ENCODE data around the gene CYP2W1.
A peak's percentile ranks its signal among the peaks of the same experiment; 100 is the strongest.

GRCh38 chr7:954330-955238, 28.4 kb upstream of the CYP2W1 start, which contains the start of gene ADAP1:
- TF ChIP-seq CTCF (IDR thresholded peaks at IDR 0.05; ENCODE audit: low read depth, low read length) (no peak), MAX (IDR thresholded peaks at IDR 0.05; ENCODE audit: low read depth, low read length) (peak; percentile 48; the same call in 1 of the 2 replicates), POLR2A (IDR thresholded peaks at IDR 0.05; ENCODE audit: extremely low read depth, insufficient read length) (peak; percentile 19)
